HepG2 (cell line): Measurements from ENCODE around the gene FOXR1. TPM values are rescaled to one million over a fixed set of nuclear protein-coding genes. Genes with fewer than 3 reads are reported as not detected.

Experiments used
- BCL6 ChIP-seq: IDR thresholded peaks from 2 replicates; pipeline ENCODE4 v1.6.1; 2016; ENCODE audit warnings: missing genetic modification reagents, missing compliant biosample characterization
- CCAR2 ChIP-seq: fragments of 200-400 bp; formaldehyde crosslinking; optimal IDR thresholded peaks from 2 replicates; pipeline ENCODE3; 2018; ENCODE audit warnings: low read depth, mild to moderate bottlenecking, low read length, moderate library complexity
- ELF4 ChIP-seq: sonication (generic); formaldehyde crosslinking; IDR thresholded peaks from 2 replicates; pipeline ENCODE4 v1.5.0; 2020; ENCODE audit warnings: missing genetic modification reagents, mild to moderate bottlenecking, moderate library complexity, borderline replicate concordance
- HES4 ChIP-seq: sonication (generic); formaldehyde crosslinking; IDR thresholded peaks from 2 replicates; pipeline ENCODE4 v1.9.0; 2021; ENCODE audit warnings: mild to moderate bottlenecking, missing genetic modification reagents, borderline replicate concordance
- IRX3 ChIP-seq: sonication (generic); formaldehyde crosslinking; IDR thresholded peaks from 2 replicates; pipeline ENCODE4 v1.8.1; 2023; ENCODE audit warnings: mild to moderate bottlenecking, low read depth, missing genetic modification reagents, borderline replicate concordance
- KDM6A ChIP-seq: IDR thresholded peaks from 2 replicates; pipeline ENCODE4 v1.6.1; 2016; ENCODE audit warnings: low read depth
- MEIS1 ChIP-seq: sonication (generic); formaldehyde crosslinking; IDR thresholded peaks from 2 replicates; pipeline ENCODE4 v1.9.0; 2021; ENCODE audit warnings: mild to moderate bottlenecking, missing genetic modification reagents, moderate library complexity, borderline replicate concordance
- NCOR1 ChIP-seq: fragments of 200-600 bp; sonication (generic); IDR thresholded peaks from 2 replicates; pipeline ENCODE4 v1.7.0; 2017; ENCODE audit warnings: antibody characterized with exemption, low read length, borderline replicate concordance
- REXO4 ChIP-seq: sonication (generic); formaldehyde crosslinking; IDR thresholded peaks from 2 replicates; pipeline ENCODE4 v1.8.0; 2022; ENCODE audit warnings: missing genetic modification reagents, mild to moderate bottlenecking, borderline replicate concordance
- RXRA ChIP-seq: sonication (generic); formaldehyde crosslinking; IDR thresholded peaks from 2 replicates; pipeline ENCODE4 v1.5.1; 2020; ENCODE audit warnings: missing genetic modification reagents
- ZNF138 ChIP-seq: sonication (generic); formaldehyde crosslinking; IDR thresholded peaks from 2 replicates; pipeline ENCODE4 v1.5.0; 2020; ENCODE audit warnings: mild to moderate bottlenecking, low read depth, missing genetic modification reagents
- ZNF292 ChIP-seq: sonication (generic); formaldehyde crosslinking; IDR thresholded peaks from 2 replicates; pipeline ENCODE4 v1.8.1; 2022; ENCODE audit warnings: mild to moderate bottlenecking, low read depth, missing genetic modification reagents, borderline replicate concordance
- ZNF335 ChIP-seq: sonication (generic); formaldehyde crosslinking; IDR thresholded peaks from 2 replicates; pipeline ENCODE4 v1.4.0; 2020; ENCODE audit warnings: missing genetic modification reagents
- ZNF367 ChIP-seq: sonication (generic); formaldehyde crosslinking; IDR thresholded peaks from 2 replicates; pipeline ENCODE4 v1.4.0; 2020; ENCODE audit warnings: missing genetic modification reagents, borderline replicate concordance
- ZNF850 ChIP-seq: sonication (generic); formaldehyde crosslinking; conservative IDR thresholded peaks from 2 replicates; pipeline ENCODE4 v1.9.0; 2021; ENCODE audit warnings: mild to moderate bottlenecking, missing genetic modification reagents
- ZNF879 ChIP-seq: sonication (generic); formaldehyde crosslinking; IDR thresholded peaks from 2 replicates; pipeline ENCODE4 v1.8.1; 2023; ENCODE audit warnings: missing genetic modification reagents
- polyA plus RNA-seq, 8 experiments: library from polyadenylated mRNA; depleted of rRNA in 3 of 8; stranded (reverse) in 7 of 8; unstranded in 1 of 8; fragments of >200 nt; fragmentation: Illumina TruSeq in 4 of 8; extraction: Trizol in 4 of 8; gene quantifications; 2 replicates each; pipeline versions ENCODE4 v1.2.1 to v1.2.3, GENCODE V29; 2011 to 2016; ENCODE audit warnings: low read depth in 4 of 8, missing spikeins in 1 of 8, mixed read lengths in 1 of 8; ENCODE audit not compliant: insufficient read depth in 1 of 8
- total RNA-seq, 5 experiments: library from RNA; depleted of rRNA; stranded (reverse); fragments of >200 nt; fragmentation: Illumina TruSeq; extraction: Trizol; gene quantifications; 2 replicates each; pipeline ENCODE4 v1.2.3, GENCODE V29; 2016; ENCODE audit warnings: low read depth in 1 of 5
- TF ChIP-seq, protein P1 (sequence below): sonication (generic); formaldehyde crosslinking; IDR thresholded peaks from 2 replicates; pipeline ENCODE4 v1.4.0; 2020; ENCODE audit warnings: missing genetic modification reagents
- TF ChIP-seq, protein P2 (sequence below): sonication (generic); formaldehyde crosslinking; IDR thresholded peaks from 2 replicates; pipeline ENCODE4 v1.5.1; 2020; ENCODE audit warnings: missing genetic modification reagents, mild to moderate bottlenecking, borderline replicate concordance
- TF ChIP-seq, protein P3 (sequence below): sonication (generic); formaldehyde crosslinking; IDR thresholded peaks from 2 replicates; pipeline ENCODE4 v1.4.0; 2020; ENCODE audit warnings: missing genetic modification reagents
- TF ChIP-seq, protein P4 (sequence below): sonication (generic); formaldehyde crosslinking; IDR thresholded peaks from 2 replicates; pipeline ENCODE4 v1.5.1; 2020; ENCODE audit warnings: missing genetic modification reagents, mild to moderate bottlenecking, borderline replicate concordance

The FOXR1 gene
- total and polyA plus RNA-seq, 2 of the 13 experiments (the other 11 are each of a cell fraction or from before 2014, with no cell fraction given), result not detected

DNA sequence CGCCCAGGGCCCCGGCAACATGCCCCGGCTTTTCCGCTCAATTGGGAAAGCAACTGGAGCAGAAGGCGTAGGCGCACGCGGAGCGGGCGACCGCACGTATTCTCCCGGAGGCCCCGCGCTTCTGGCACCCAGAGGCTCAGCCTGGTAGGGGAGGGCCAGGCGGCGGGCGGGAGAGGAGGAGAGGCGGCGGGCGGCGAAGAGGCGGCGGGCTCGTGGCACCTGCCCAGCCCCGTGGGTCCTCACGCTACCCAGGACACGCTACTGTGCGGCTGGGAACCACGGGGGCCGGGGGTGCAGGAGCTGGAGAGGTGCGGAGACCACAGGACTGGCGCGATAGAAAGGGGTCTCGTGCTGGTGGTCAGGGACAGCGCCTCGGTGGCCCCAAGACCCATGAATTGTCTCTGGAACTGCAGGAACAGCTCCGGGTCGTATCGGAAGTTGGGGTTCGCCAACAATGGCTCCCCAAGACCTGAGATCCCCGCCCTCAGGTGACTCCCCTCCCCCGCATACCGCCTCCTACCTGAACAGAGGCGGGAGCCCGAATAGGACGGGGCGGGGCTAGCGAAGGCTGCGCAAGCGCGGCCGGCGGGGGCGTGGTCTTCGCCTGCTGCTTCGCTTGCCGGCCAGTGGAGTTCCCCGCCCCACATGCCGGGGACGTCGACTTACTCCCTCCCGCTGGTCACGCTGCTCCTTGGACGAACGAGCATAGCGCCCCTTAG, 58.9 kb downstream of the FOXR1 start, which contains the start of gene SLC37A4 (continued):
- TF ChIP-seq, protein P1, sequence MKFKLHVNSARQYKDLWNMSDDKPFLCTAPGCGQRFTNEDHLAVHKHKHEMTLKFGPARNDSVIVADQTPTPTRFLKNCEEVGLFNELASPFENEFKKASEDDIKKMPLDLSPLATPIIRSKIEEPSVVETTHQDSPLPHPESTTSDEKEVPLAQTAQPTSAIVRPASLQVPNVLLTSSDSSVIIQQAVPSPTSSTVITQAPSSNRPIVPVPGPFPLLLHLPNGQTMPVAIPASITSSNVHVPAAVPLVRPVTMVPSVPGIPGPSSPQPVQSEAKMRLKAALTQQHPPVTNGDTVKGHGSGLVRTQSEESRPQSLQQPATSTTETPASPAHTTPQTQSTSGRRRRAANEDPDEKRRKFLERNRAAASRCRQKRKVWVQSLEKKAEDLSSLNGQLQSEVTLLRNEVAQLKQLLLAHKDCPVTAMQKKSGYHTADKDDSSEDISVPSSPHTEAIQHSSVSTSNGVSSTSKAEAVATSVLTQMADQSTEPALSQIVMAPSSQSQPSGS (CRISPR knock-in tag), result peak; percentile 75
- TF ChIP-seq KDM6A (CRISPR knock-in tag) (no peak), ELF4 (CRISPR knock-in tag) (no peak), ZNF138 (CRISPR knock-in tag) (peak; percentile 90; the same call in 1 of the 2 replicates), REXO4 (no peak), HES4 (CRISPR knock-in tag) (peak; percentile 64; the same call in 1 of the 2 replicates), ZNF292 (CRISPR knock-in tag) (no peak), NCOR1 (no peak), MEIS1 (CRISPR knock-in tag) (no peak), RXRA (CRISPR knock-in tag) (peak; percentile 67), BCL6 (CRISPR knock-in tag) (peak; percentile 55), ZNF879 (CRISPR knock-in tag) (no peak), ZNF367 (CRISPR knock-in tag) (no peak), ZNF850 (CRISPR knock-in tag) (no peak), ZNF335 (CRISPR knock-in tag) (no peak), CCAR2 (no peak), IRX3 (no peak)
- TF ChIP-seq, protein P2, sequence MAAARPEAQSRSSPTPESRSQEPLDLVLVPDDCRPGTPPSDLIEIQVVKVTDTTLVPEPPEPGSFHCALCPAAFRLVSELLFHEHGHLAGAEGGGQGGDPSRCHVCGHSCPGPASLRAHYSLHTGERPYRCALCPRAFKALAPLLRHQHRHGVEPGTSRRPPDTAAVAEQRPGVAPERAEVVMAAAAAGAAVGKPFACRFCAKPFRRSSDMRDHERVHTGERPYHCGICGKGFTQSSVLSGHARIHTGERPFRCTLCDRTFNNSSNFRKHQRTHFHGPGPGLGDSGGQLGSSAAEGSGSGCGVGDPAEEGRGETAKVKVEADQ (CRISPR knock-in tag), result peak; percentile 29; the same call in 1 of the 2 replicates
- TF ChIP-seq, protein P3, sequence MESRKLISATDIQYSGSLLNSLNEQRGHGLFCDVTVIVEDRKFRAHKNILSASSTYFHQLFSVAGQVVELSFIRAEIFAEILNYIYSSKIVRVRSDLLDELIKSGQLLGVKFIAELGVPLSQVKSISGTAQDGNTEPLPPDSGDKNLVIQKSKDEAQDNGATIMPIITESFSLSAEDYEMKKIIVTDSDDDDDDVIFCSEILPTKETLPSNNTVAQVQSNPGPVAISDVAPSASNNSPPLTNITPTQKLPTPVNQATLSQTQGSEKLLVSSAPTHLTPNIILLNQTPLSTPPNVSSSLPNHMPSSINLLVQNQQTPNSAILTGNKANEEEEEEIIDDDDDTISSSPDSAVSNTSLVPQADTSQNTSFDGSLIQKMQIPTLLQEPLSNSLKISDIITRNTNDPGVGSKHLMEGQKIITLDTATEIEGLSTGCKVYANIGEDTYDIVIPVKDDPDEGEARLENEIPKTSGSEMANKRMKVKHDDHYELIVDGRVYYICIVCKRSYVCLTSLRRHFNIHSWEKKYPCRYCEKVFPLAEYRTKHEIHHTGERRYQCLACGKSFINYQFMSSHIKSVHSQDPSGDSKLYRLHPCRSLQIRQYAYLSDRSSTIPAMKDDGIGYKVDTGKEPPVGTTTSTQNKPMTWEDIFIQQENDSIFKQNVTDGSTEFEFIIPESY (CRISPR knock-in tag), result peak; percentile 80
- TF ChIP-seq, protein P4, sequence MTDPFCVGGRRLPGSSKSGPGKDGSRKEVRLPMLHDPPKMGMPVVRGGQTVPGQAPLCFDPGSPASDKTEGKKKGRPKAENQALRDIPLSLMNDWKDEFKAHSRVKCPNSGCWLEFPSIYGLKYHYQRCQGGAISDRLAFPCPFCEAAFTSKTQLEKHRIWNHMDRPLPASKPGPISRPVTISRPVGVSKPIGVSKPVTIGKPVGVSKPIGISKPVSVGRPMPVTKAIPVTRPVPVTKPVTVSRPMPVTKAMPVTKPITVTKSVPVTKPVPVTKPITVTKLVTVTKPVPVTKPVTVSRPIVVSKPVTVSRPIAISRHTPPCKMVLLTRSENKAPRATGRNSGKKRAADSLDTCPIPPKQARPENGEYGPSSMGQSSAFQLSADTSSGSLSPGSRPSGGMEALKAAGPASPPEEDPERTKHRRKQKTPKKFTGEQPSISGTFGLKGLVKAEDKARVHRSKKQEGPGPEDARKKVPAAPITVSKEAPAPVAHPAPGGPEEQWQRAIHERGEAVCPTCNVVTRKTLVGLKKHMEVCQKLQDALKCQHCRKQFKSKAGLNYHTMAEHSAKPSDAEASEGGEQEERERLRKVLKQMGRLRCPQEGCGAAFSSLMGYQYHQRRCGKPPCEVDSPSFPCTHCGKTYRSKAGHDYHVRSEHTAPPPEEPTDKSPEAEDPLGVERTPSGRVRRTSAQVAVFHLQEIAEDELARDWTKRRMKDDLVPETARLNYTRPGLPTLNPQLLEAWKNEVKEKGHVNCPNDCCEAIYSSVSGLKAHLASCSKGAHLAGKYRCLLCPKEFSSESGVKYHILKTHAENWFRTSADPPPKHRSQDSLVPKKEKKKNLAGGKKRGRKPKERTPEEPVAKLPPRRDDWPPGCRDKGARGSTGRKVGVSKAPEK (CRISPR knock-in tag), result no peak
